HL-60 (cell line): Measurements from ENCODE around the gene ABCC5.

Experiments
- DNase-seq, 2 experiments: peaks; one replicate each; pipeline ENCODE4 v3.0.0-alpha.2; 2010 to 2020; ENCODE audit warnings: low read depth in 1 of 2, low spot score in 1 of 2
- H3K27ac ChIP-seq: fragments of 250-450 bp; sonication (Bioruptor Pico); replicated peaks from 2 replicates; pipeline ENCODE4 v1.5.1; 2020; ENCODE audit warnings: mild to moderate bottlenecking, moderate library complexity
- H3K27me3 ChIP-seq: fragments of 250-450 bp; sonication (Bioruptor Pico); 2 replicates; pipeline ENCODE4 v1.5.1; 2021; ENCODE audit warnings: mild to moderate bottlenecking, moderate library complexity; ENCODE audit not compliant: insufficient read depth, poor library complexity, severe bottlenecking
- H3K4me3 ChIP-seq: replicated peaks from 2 replicates; pipeline ENCODE4 v1.5.1; 2011; ENCODE audit warnings: mild to moderate bottlenecking, control low read depth, low read length; ENCODE audit not compliant: insufficient read depth
- GABPA ChIP-seq: IDR thresholded peaks from 2 replicates; pipeline ENCODE4 v1.6.1; 2012; ENCODE audit warnings: low read depth
- POLR2AphosphoS5 ChIP-seq: IDR thresholded peaks from 2 replicates; pipeline ENCODE4 v1.6.1; 2012; ENCODE audit warnings: low read depth
- SPI1 ChIP-seq: IDR thresholded peaks from 2 replicates; pipeline ENCODE4 v1.6.1; 2012; ENCODE audit warnings: low read depth, mild to moderate bottlenecking, borderline replicate concordance
- TF ChIP-seq, protein P1 (sequence below): IDR thresholded peaks from 2 replicates; pipeline ENCODE4 v1.6.1; 2012; ENCODE audit warnings: low read depth; ENCODE audit not compliant: insufficient replicate concordance
- TF ChIP-seq, protein P2 (sequence below): IDR thresholded peaks from one replicate; pipeline ENCODE4 v1.5.1; 2011; ENCODE audit warnings: low read length, control low read depth, inconsistent platforms; ENCODE audit not compliant: insufficient read depth

The ABCC5 gene

DNA sequence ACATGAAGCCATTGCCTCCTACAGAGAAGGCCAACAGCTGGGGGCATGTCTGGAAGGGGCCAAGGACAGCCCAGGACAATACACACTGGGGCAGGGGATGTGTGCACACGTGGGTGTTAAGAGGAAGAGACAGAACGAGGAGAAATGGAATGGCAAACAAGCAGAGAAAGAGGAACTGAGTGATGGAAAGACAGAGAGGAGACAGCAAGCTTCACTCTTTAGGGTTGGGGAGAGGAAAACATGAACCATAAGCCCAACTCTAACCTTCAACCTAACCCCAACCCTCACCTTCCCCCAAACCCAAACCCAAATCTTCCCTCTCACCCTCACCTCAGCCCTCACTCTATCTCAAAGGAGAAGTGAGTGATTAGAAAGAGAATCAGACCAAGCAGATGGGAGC lies 121.1 kb downstream of the ABCC5 start:
- Histone ChIP-seq H3K27ac (no peak overlapping the region), H3K4me3 (no peak overlapping the region), H3K27me3 (peaks cover 2% of the 10 kb centered on the region)
- TF ChIP-seq SPI1 (peak; percentile 93), GABPA (no peak), POLR2AphosphoS5 (no peak)
- TF ChIP-seq, protein P1, sequence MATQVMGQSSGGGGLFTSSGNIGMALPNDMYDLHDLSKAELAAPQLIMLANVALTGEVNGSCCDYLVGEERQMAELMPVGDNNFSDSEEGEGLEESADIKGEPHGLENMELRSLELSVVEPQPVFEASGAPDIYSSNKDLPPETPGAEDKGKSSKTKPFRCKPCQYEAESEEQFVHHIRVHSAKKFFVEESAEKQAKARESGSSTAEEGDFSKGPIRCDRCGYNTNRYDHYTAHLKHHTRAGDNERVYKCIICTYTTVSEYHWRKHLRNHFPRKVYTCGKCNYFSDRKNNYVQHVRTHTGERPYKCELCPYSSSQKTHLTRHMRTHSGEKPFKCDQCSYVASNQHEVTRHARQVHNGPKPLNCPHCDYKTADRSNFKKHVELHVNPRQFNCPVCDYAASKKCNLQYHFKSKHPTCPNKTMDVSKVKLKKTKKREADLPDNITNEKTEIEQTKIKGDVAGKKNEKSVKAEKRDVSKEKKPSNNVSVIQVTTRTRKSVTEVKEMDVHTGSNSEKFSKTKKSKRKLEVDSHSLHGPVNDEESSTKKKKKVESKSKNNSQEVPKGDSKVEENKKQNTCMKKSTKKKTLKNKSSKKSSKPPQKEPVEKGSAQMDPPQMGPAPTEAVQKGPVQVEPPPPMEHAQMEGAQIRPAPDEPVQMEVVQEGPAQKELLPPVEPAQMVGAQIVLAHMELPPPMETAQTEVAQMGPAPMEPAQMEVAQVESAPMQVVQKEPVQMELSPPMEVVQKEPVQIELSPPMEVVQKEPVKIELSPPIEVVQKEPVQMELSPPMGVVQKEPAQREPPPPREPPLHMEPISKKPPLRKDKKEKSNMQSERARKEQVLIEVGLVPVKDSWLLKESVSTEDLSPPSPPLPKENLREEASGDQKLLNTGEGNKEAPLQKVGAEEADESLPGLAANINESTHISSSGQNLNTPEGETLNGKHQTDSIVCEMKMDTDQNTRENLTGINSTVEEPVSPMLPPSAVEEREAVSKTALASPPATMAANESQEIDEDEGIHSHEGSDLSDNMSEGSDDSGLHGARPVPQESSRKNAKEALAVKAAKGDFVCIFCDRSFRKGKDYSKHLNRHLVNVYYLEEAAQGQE = no peak
- TF ChIP-seq, protein P2, sequence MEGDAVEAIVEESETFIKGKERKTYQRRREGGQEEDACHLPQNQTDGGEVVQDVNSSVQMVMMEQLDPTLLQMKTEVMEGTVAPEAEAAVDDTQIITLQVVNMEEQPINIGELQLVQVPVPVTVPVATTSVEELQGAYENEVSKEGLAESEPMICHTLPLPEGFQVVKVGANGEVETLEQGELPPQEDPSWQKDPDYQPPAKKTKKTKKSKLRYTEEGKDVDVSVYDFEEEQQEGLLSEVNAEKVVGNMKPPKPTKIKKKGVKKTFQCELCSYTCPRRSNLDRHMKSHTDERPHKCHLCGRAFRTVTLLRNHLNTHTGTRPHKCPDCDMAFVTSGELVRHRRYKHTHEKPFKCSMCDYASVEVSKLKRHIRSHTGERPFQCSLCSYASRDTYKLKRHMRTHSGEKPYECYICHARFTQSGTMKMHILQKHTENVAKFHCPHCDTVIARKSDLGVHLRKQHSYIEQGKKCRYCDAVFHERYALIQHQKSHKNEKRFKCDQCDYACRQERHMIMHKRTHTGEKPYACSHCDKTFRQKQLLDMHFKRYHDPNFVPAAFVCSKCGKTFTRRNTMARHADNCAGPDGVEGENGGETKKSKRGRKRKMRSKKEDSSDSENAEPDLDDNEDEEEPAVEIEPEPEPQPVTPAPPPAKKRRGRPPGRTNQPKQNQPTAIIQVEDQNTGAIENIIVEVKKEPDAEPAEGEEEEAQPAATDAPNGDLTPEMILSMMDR = no peak
- no peak for DNase-seq

DNA sequence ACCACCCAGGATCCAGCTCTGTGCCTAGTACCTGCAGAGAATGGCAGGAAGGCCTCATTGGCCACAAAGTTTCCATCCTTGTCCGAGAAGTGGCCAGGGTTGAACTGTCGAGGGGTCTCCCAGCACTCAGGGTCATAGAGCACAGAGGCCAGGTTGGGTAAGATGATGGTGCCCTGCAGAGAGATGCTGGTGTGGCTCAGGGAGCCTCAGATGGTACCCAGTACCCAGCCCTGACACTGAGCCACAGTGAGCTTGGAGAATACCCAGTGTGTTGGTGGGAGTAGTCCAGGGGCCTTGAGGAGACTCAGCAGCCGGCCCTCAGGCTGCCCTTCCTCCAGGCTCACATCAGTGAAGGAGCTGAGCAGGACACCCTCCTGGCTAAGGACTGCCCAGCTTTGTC lies 121.5 kb downstream of the ABCC5 start:
- no peak overlapping the region for H3K27ac ChIP-seq
- DNase-seq = no peak
- H3K27me3 ChIP-seq = peaks cover 2% of the 10 kb centered on the region
- no peak overlapping the region for H3K4me3 ChIP-seq
- TF ChIP-seq POLR2AphosphoS5 = no peak
- TF ChIP-seq SPI1 = no peak
- TF ChIP-seq, protein P1 = no peak
- TF ChIP-seq GABPA = no peak
- TF ChIP-seq, protein P2 = no peak

- Histone ChIP-seq H3K27me3 (peaks cover 2% of the 10 kb centered on the region), H3K4me3 (no peak overlapping the region), H3K27ac (no peak overlapping the region)
- TF ChIP-seq SPI1 = no peak
- DNase-seq = no peak
Observed at GRCh38 chr3:183895774-183896173, 121.9 kb downstream of the ABCC5 start.

- H3K27ac ChIP-seq = no peak overlapping the region
- no peak for TF ChIP-seq GABPA
- TF ChIP-seq, protein P2 = peak; percentile 73
- no peak for TF ChIP-seq POLR2AphosphoS5
- DNase-seq = peak in 1 of 2 experiments; percentile 52
- H3K27me3 ChIP-seq = peaks cover 2% of the 10 kb centered on the region
- H3K4me3 ChIP-seq = no peak overlapping the region
Observed at GRCh38 chr3:183895296-183895695, 122.4 kb downstream of the ABCC5 start.
